B cell (primary cell): Measurements from ENCODE around the gene DCST2. TPM values are rescaled to one million over a fixed set of nuclear protein-coding genes. Genes with fewer than 3 reads are reported as not detected.

ENCODE experiments used
- ATAC-seq: fragments of 200-7000 bp; cut with Tn5 transposase; one replicate; pipeline ENCODE4 v1.10.0; 2021; ENCODE audit warnings: low read depth, mild to moderate bottlenecking, moderate number of reproducible peaks, moderate library complexity
- CTCF ChIA-PET: fragments of 350-600 bp; sonication (Branson Sonifier 250); formaldehyde crosslinking; loops from one replicate; lab custom pipeline; 2021; ENCODE audit warnings: antibody characterized with exemption, inconsistent platforms; lab: Charles Lee
- POLR2A ChIA-PET: fragments of 350-600 bp; sonication (Branson Sonifier 250); formaldehyde crosslinking; loops from one replicate; lab custom pipeline; 2021; ENCODE audit warnings: antibody characterized with exemption; lab: Charles Lee
- DNase-seq: peaks from one replicate; pipeline ENCODE4 v3.0.0; 2013
- H2AFZ ChIP-seq: 2 replicates; pipeline ENCODE4 v1.6.1; 2012; ENCODE audit warnings: mild to moderate bottlenecking, low read depth, low read length; ENCODE audit not compliant: insufficient read depth, poor library complexity, severe bottlenecking
- H3K27ac ChIP-seq, 2 donors: 1 replicate in 1 of 2; 2 replicates in 1 of 2; pipeline ENCODE4 v1.5.1; 2012 to 2013; ENCODE audit warnings: low read length in 2 of 2, mild to moderate bottlenecking in 2 of 2, moderate library complexity in 1 of 2
- H3K27me3 ChIP-seq, 4 experiments: fragments of 200-600 bp in 1 of 4; sonication (generic) in 1 of 4; replicated peaks in 1 of 4; 1 replicate in 2 of 4; 2 replicates in 2 of 4; pipeline versions ENCODE4 v1.6.1 to v1.7.0; 2013 to 2016; ENCODE audit warnings: low read length in 3 of 4, mild to moderate bottlenecking in 2 of 4, mixed read lengths in 1 of 4, moderate library complexity in 1 of 4; ENCODE audit not compliant: insufficient read depth in 4 of 4, control insufficient read depth in 3 of 4; ENCODE audit errors: control extremely low read depth in 1 of 4
- H3K36me3 ChIP-seq, 2 experiments: replicated peaks in 1 of 2; 1 replicate in 1 of 2; 2 replicates in 1 of 2; pipeline versions ENCODE4 v1.6.1 to v1.7.1; 2013; ENCODE audit warnings: low read length in 1 of 2; ENCODE audit not compliant: insufficient read depth in 2 of 2, control insufficient read depth in 1 of 2; ENCODE audit errors: control extremely low read depth in 1 of 2, extremely low read depth in 1 of 2
- H3K4me1 ChIP-seq, 2 donors: fragments of 200-600 bp in 1 of 2; sonication (generic) in 1 of 2; 1 replicate in 1 of 2; 2 replicates in 1 of 2; pipeline versions ENCODE4 v1.5.1 to v1.6.1; 2013 to 2017; ENCODE audit warnings: low read length in 2 of 2; ENCODE audit not compliant: control insufficient read depth in 2 of 2, insufficient read depth in 2 of 2
- H3K4me2 ChIP-seq: replicated peaks from 2 replicates; pipeline ENCODE3; 2012; ENCODE audit warnings: mild to moderate bottlenecking, low read depth, low read length; ENCODE audit not compliant: poor library complexity, severe bottlenecking
- H3K4me3 ChIP-seq, 5 experiments: fragments of 200-600 bp in 1 of 5; sonication (generic) in 1 of 5; 1 replicate in 3 of 5; 2 replicates in 2 of 5; pipeline versions ENCODE4 v1.5.1 to v1.7.0; 2011 to 2016; ENCODE audit warnings: low read length in 4 of 5, mild to moderate bottlenecking in 4 of 5, low read depth in 2 of 5, control low read depth in 1 of 5, moderate library complexity in 1 of 5; ENCODE audit not compliant: insufficient read depth in 1 of 5; ENCODE audit errors: control extremely low read depth in 1 of 5, extremely low read depth in 1 of 5
- H3K79me2 ChIP-seq: fragments of 200-600 bp; sonication (generic); one replicate; pipeline ENCODE4 v1.6.0; 2016; ENCODE audit warnings: low read length; ENCODE audit not compliant: control insufficient read depth, insufficient read depth
- H3K9ac ChIP-seq: fragments of 200-600 bp; sonication (generic); 2 replicates; pipeline ENCODE4 v1.6.1; 2017; ENCODE audit warnings: mild to moderate bottlenecking, low read length, moderate library complexity
- H3K9me3 ChIP-seq, 3 donors: one replicate each; pipeline versions ENCODE4 v1.6.1 to v1.7.1; 2013; ENCODE audit warnings: low read length in 2 of 3; ENCODE audit not compliant: control insufficient read depth in 2 of 3, insufficient read depth in 1 of 3; ENCODE audit errors: control extremely low read depth in 1 of 3
- H4K20me1 ChIP-seq: 2 replicates; pipeline ENCODE4 v1.6.0; 2012; ENCODE audit warnings: mild to moderate bottlenecking, low read length; ENCODE audit not compliant: insufficient read depth, control insufficient read depth, poor library complexity, severe bottlenecking
- H3K27ac Mint-ChIP-seq: one replicate; pipeline ENCODE4 v1.8.0; 2021; ENCODE audit warnings: mixed read lengths
- H3K27me3 Mint-ChIP-seq: one replicate; pipeline ENCODE4 v1.8.0; 2021; ENCODE audit warnings: mixed read lengths
- H3K4me1 Mint-ChIP-seq: one replicate; pipeline ENCODE4 v1.8.0; 2021; ENCODE audit warnings: mixed read lengths
- H3K4me3 Mint-ChIP-seq: one replicate; pipeline ENCODE4 v1.8.0; 2021; ENCODE audit warnings: mixed read lengths
- H3K9me3 Mint-ChIP-seq: one replicate; pipeline ENCODE4 v1.8.0; 2022; ENCODE audit warnings: mixed read lengths; ENCODE audit not compliant: insufficient read depth
- CTCF ChIP-seq: fragments of 200-600 bp; IDR thresholded peaks from one replicate; pipeline ENCODE4 v1.8.0; 2022; ENCODE audit warnings: antibody characterized with exemption, mild to moderate bottlenecking
- EZH2 ChIP-seq: IDR thresholded peaks from 2 replicates; pipeline ENCODE4 v1.6.1; 2012; ENCODE audit warnings: borderline replicate concordance, low read depth, mild to moderate bottlenecking, moderate library complexity, low read length; ENCODE audit not compliant: insufficient read depth, poor library complexity, severe bottlenecking
- WGBS: methylation state at CpG from one replicate; pipeline ENCODE4 v1.1.5; 2013; ENCODE audit warnings: missing lambda C conversion rate; ENCODE audit not compliant: insufficient coverage; 5-methylcytosine and 5-hydroxymethylcytosine counted together
- intact Hi-C: fragments of 100-400 bp; cut with micrococcal nuclease; formaldehyde crosslinking; loops from one replicate; pipeline ENCODE4 v1.10.0; 2022
- polyA plus RNA-seq: library from polyadenylated mRNA; depleted of rRNA; stranded (reverse); fragments of >200 nt; gene quantifications from 2 replicates; pipeline ENCODE4 v1.2.3, GENCODE V29; 2012
- total RNA-seq, 2 donors: library from RNA; stranded (reverse); fragments of 120-200 nt in 1 of 2; gene quantifications; 1 replicate in 1 of 2; 2 replicates in 1 of 2; pipeline versions ENCODE4 v1.2.3 to v1.2.4, GENCODE V29; 2013 to 2022

The DCST2 gene
- total and polyA plus RNA-seq, 2 donors (not counting 1 experiment from before 2014, with no cell fraction given): 0.89 to 5.4 TPM

GRCh38 chr1:155070721-155071569 is 37.4 kb upstream of the DCST2 start:
- no peaks in the 10 kb centered on the region for H3K27me3 ChIP-seq
- H3K9me3 ChIP-seq: no peaks in the 10 kb centered on the region
- peaks cover 0 to 23% of the 10 kb centered on the region in 2 experiments for H3K36me3 ChIP-seq
- peak overlapping the region; percentile 32 to 38 for H3K27ac ChIP-seq
- peak overlapping the region; percentile 65 for H3K9ac ChIP-seq
- H2AFZ ChIP-seq: peak overlapping the region; percentile 37
- H3K4me3 ChIP-seq: peak overlapping the region; percentile 21 to 54 (median 34)
- TF ChIP-seq CTCF (peak; percentile 75), EZH2 (no peak)
- ATAC-seq (peak; percentile 98), DNase-seq (peak; percentile 91)
- intact Hi-C loops: loop anchor here (1.0 kb wide), 2 partner anchors 8 kb away; partner anchors contain the start of gene EFNA4
- Mint-ChIP-seq H3K27ac (peak overlapping the region; percentile 48), H3K27me3 (no peaks in the 10 kb centered on the region), H3K4me3 (peak overlapping the region; percentile 51), H3K9me3 (no peaks in the 10 kb centered on the region), H3K4me1 (peaks cover 48% of the 10 kb centered on the region)
- WGBS: 9% methylated on average over 53 of the region's 61 CpGs
- POLR2A ChIA-PET: interaction anchor here (1.3 to 1.5 kb wide), 3 partner anchors 10 to 14 kb away, joined by 3 to 7 read pairs (median 5); no protein-coding TSS in a partner anchor
- CTCF ChIA-PET: interaction anchor here (0.8 to 20.2 kb wide), 8 partner anchors 8 to 97 kb away, joined by 3 to 370 read pairs (median 10); partner anchors contain the start of genes ADAM15 and EFNA4
- peak overlapping the region; percentile 87 for H3K4me2 ChIP-seq
- no peaks in the 10 kb centered on the region for H3K79me2 ChIP-seq
- H3K4me1 ChIP-seq: peaks cover 25 to 45% of the 10 kb centered on the region in 2 donors
- H4K20me1 ChIP-seq: peaks cover 23% of the 10 kb centered on the region
